IMR-90 (cell line): ENCODE data around the gene TLX1.

ENCODE experiments used
- CEBPB ChIP-seq: IDR thresholded peaks from 2 replicates; pipeline ENCODE4 v1.6.1; 2012; ENCODE audit warnings: low read depth, low read length, improper control_type of control experiment
- CHD1 ChIP-seq: IDR thresholded peaks from 2 replicates; pipeline ENCODE4 v1.6.1; 2012; ENCODE audit warnings: low read depth, low read length, improper control_type of control experiment
- CTCF ChIP-seq: conservative IDR thresholded peaks from 2 replicates; pipeline ENCODE4 v1.5.1; 2012; ENCODE audit warnings: mild to moderate bottlenecking, low read depth, low read length, improper control_type of control experiment
- ELK1 ChIP-seq: fragments of 150-350 bp; IDR thresholded peaks from 2 replicates; pipeline ENCODE4 v1.6.1; 2016; ENCODE audit warnings: low read depth, mild to moderate bottlenecking, low read length, moderate library complexity, borderline replicate concordance
- FOS ChIP-seq: fragments of 150-350 bp; IDR thresholded peaks from 2 replicates; pipeline ENCODE4 v1.6.1; 2016; ENCODE audit warnings: low read depth, low read length
- MAFK ChIP-seq: IDR thresholded peaks from 2 replicates; pipeline ENCODE4 v1.6.1; 2012; ENCODE audit warnings: low read depth, low read length, improper control_type of control experiment
- NFE2L2 ChIP-seq: fragments of 150-350 bp; IDR thresholded peaks from 2 replicates; pipeline ENCODE4 v1.6.1; 2016; ENCODE audit warnings: low read depth, mild to moderate bottlenecking, low read length
- POLR2A ChIP-seq: IDR thresholded peaks from 2 replicates; pipeline ENCODE4 v1.6.1; 2012; ENCODE audit warnings: mild to moderate bottlenecking, low read depth, low read length
- RAD21 ChIP-seq: IDR thresholded peaks from 2 replicates; pipeline ENCODE4 v1.6.1; 2012; ENCODE audit warnings: low read length, improper control_type of control experiment
- RCOR1 ChIP-seq: IDR thresholded peaks from 2 replicates; pipeline ENCODE4 v1.6.1; 2012; ENCODE audit warnings: mild to moderate bottlenecking, low read length, improper control_type of control experiment; ENCODE audit not compliant: insufficient replicate concordance
- RFX5 ChIP-seq: IDR thresholded peaks from 2 replicates; pipeline ENCODE4 v1.8.0; 2012; ENCODE audit warnings: low read depth, mild to moderate bottlenecking, low read length, moderate library complexity
- USF2 ChIP-seq: fragments of 150-350 bp; IDR thresholded peaks from 2 replicates; pipeline ENCODE4 v1.6.1; 2017; ENCODE audit warnings: mild to moderate bottlenecking, antibody characterized with exemption, low read length, low read depth

GRCh38 chr10:101085846-101086245 lies 45.3 kb upstream of the TLX1 start:
- TF ChIP-seq CTCF: no peak
- no peak for TF ChIP-seq USF2
- TF ChIP-seq POLR2A: no peak
- TF ChIP-seq NFE2L2: no peak
- no peak for TF ChIP-seq CEBPB
- TF ChIP-seq ELK1: no peak
- TF ChIP-seq RFX5: no peak
- TF ChIP-seq FOS: no peak
- no peak for TF ChIP-seq CHD1
- TF ChIP-seq RAD21: no peak
- no peak for TF ChIP-seq RCOR1
- TF ChIP-seq MAFK: no peak
